DOHH2 (cell line): Measurements from ENCODE around the gene MAJIN.
"Not testable (repeated sequence)": the region's sequence is repeated elsewhere in the genome, so short reads cannot be mapped to it uniquely, and the experiment has no call there.

ENCODE experiments used
- CTCF ChIP-seq: fragments of 200-600 bp; sonication (generic); IDR thresholded peaks from one replicate; pipeline ENCODE4 v1.5.1; 2014; ENCODE audit warnings: antibody characterized with exemption, mild to moderate bottlenecking, low read depth, low read length; ENCODE audit not compliant: poor library complexity, severe bottlenecking
- EZH2phosphoT487 ChIP-seq: fragments of 200-600 bp; sonication (generic); IDR thresholded peaks from 2 replicates; pipeline ENCODE4 v1.6.1; 2017; ENCODE audit warnings: borderline replicate concordance, mild to moderate bottlenecking, antibody characterized with exemption, low read length, moderate library complexity, mixed read lengths

GRCh38 chr11:65003968-65004367, 32.1 kb upstream of the MAJIN start:
- TF ChIP-seq CTCF, EZH2phosphoT487: not testable (repeated sequence)
